Stimulated activated CD4-positive, alpha-beta T cell treated with anti-CD3 and anti-CD28 coated beads, Interleukin-4, amount 100 ng/mL, for 4 hours (primary cell): ENCODE results near the gene RALGAPA2.

Experiments
- DNase-seq, 2 experiments: peaks; one replicate each; pipeline ENCODE4 v3.0.0-alpha.2; 2020

Gene RALGAPA2

GRCh38 chr20:20529597-20529996 is 182.8 kb downstream of the RALGAPA2 start:
- no peak for DNase-seq

- no peak for DNase-seq
Measured at GRCh38 chr20:20528861-20529260, 183.6 kb downstream of the RALGAPA2 start.

- DNase-seq: no peak
Measured at GRCh38 chr20:20527661-20528060, 184.8 kb downstream of the RALGAPA2 start.

- no peak for DNase-seq
Measured at GRCh38 chr20:20525756-20526155, 186.7 kb downstream of the RALGAPA2 start.

- no peak for DNase-seq
Measured at GRCh38 chr20:20525214-20525613, 187.2 kb downstream of the RALGAPA2 start.

- no peak for DNase-seq
Measured at GRCh38 chr20:20524756-20525155, 187.7 kb downstream of the RALGAPA2 start.

- DNase-seq: no peak
Measured at GRCh38 chr20:20521736-20522135, 190.7 kb downstream of the RALGAPA2 start.

GRCh38 chr20:20520776-20521175 is 191.7 kb downstream of the RALGAPA2 start:
- DNase-seq: no peak

- DNase-seq: no peak
Measured at GRCh38 chr20:20519269-20519668, 193.2 kb downstream of the RALGAPA2 start.

GRCh38 chr20:20518263-20518662 is 194.2 kb downstream of the RALGAPA2 start:
- no peak for DNase-seq

GRCh38 chr20:20517296-20517695 is 195.1 kb downstream of the RALGAPA2 start:
- DNase-seq: no peak

GRCh38 chr20:20513720-20514119 is 198.7 kb downstream of the RALGAPA2 start:
- DNase-seq: no peak

GRCh38 chr20:20505554-20505953 is 206.9 kb downstream of the RALGAPA2 start:
- DNase-seq: no peak

- DNase-seq: no peak
Measured at GRCh38 chr20:20503777-20504530, 208.5 kb downstream of the RALGAPA2 start.

GRCh38 chr20:20501128-20501527 is 211.3 kb downstream of the RALGAPA2 start:
- DNase-seq: no peak

GRCh38 chr20:20500312-20500711 is 212.1 kb downstream of the RALGAPA2 start:
- DNase-seq: no peak

GRCh38 chr20:20499439-20499838 is 213.0 kb downstream of the RALGAPA2 start:
- DNase-seq: no peak

GRCh38 chr20:20498076-20498861 is 214.2 kb downstream of the RALGAPA2 start:
- no peak for DNase-seq

GRCh38 chr20:20497242-20497978 is 215.0 kb downstream of the RALGAPA2 start:
- no peak for DNase-seq

- DNase-seq: no peak
Measured at GRCh38 chr20:20495729-20496503, 216.5 kb downstream of the RALGAPA2 start.

GRCh38 chr20:20493701-20494100 is 218.7 kb downstream of the RALGAPA2 start:
- no peak for DNase-seq

- no peak for DNase-seq
Measured at GRCh38 chr20:20492521-20493332, 219.7 kb downstream of the RALGAPA2 start.
